ENCODE measurements around the gene GATC.

Gene GATC, protein sequence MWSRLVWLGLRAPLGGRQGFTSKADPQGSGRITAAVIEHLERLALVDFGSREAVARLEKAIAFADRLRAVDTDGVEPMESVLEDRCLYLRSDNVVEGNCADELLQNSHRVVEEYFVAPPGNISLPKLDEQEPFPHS

DNA sequence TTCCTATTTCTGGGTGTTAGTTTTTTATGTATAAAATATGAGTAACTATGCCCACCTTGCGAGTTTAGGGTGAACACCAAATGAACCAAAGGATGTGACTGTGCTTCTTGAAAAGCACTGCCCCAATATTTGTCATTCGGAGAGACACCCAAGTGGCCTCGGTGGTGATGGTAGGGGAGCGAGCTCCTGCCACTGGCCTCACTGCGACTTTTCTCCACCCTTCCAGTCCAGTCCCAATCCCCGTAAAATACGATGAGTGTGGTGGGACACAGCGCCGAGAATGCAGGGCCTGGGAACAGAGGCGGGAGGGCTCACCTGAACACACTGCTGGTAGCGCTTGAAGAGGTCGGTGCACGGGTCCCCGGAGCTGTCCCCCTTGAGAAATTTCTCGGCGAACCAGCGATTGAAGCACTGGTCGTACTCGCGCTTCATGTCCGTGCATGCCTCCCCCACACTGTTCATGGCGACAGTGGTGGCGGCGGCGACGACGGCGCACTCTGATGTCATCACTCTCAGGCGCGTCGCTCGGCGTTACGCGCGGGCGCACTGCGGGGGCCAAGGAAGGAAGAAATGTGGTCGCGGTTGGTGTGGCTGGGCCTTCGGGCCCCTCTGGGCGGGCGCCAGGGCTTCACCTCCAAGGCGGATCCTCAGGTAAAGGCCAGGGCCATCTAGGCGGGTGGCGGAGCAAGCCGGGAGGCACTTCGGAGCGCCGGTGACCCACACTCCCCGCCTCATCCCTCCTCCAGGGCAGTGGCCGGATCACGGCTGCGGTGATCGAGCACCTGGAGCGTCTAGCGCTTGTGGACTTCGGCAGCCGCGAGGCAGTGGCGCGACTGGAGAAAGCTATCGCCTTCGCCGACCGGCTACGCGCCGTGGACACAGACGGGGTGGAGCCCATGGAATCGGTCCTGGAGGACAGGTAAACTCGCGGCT lies at the start of gene GATC, which contains the start of gene TRIAP1:
Gene GATC, plus strand, starts transcription at position 534 of the 933 bp plus-strand sequence. Its CDS starts 37 bp downstream, at position 571.
Gene TRIAP1, minus strand, starts transcription at position 474 of the 933 bp plus-strand sequence. Its CDS starts 12 bp downstream, at position 462.
- no peak for DNase-seq

GRCh38 chr12:120397824-120398540 lies 48.3 kb upstream of the GATC start:
- no peak for DNase-seq

GRCh38 chr12:120399531-120399930 lies 46.7 kb upstream of the GATC start:
- DNase-seq, result no peak

DNA sequence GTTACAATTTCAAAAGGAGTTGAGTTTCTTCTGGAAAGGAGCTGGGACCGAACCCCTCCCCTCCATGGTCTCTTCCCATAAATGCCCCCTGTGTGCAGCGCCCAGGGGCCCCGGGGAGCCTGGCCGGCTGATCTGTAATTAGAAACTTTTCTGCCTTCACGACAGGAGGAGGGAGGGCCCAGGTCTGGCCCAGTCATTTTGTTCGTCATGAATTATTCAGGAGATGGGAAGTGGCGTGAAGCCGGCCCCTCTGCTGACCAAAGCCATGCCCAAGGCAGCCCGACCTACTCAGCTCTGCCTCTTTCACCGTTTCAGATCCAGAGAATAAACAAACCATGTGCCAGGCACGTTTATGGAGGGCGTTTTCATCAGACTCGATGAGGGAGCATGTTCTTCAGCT lies 44.0 kb upstream of the GATC start:
- no peak for DNase-seq

DNA sequence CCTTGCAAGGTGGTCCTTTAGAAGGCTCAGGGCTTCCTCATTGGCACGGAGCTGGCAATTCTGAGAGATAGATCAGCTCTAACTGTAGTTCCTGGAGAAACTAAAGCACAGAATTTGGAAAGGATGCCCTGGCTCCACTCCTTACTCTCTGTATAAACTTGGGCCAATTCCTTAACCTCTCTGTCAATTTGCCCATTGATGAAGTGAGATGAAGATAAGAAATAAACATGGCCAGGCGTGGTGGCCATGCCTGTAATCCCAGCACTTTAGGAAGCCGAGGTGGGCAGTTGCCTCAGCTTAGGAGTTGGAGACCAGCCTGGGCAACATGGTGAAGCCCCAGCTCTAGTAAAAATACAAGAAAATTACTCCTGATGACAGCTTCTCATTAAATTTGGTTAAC lies 42.4 kb upstream of the GATC start:
- no peak for DNase-seq

DNA sequence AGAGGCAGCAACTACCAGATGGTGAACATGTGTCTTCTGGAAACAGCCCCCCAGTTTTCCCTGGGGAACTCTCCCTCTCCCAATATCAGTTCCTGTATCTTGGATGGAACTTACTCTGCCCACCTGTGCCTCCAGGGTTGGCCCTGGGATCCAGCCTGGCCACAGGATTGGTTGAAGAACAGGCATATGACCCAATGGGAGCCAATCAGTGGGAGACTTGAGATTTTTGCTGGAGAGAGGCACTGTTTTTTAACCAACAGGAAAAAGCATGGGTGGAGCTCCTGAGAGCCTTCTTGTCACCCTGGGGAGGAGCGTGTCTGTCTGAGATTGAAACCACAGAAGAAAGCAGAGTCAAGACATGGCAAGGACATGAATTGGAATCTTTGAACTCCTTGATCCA lies 42.0 kb upstream of the GATC start:
- DNase-seq, result no peak

- no peak for DNase-seq
Measured at GRCh38 chr12:120406069-120406468, 40.2 kb upstream of the GATC start.

DNA sequence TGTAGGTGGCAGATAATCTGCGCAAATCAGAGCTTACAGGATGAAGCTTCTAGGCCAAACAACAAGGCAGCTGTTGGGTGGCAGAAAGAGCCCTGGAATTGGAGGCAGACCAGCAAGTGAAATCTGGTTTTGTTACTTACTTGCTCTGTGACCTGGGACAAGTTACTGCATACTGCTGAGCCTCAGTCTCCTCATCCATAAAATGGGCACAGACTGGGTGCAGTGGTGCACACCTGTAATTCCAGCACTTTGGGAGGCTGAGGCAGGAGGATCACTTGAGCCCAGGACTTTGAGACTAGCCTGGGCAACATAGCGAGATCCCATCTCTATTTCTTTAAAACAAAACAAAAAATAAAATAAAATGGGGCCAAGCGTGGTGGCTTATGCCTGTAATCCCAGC lies 39.7 kb upstream of the GATC start:
- DNase-seq, result no peak

DNA sequence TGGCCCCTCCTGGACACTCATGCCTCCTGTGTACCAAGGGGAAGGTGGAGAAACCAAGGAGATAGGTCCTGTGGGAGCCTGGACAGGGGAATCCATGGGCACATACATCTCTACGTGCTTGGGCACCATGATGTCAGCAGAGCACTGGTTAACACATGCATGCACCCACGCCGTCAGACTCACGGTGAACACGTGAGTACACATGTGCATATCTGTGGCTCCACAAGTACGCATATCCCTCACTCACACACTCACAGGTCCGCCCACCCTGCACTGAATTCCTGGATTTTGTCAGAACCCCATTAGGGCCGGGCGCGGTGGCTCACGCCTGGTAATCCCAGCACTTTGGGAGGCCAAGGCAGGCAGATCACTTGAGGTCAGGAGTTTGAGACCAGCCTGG lies 37.5 kb upstream of the GATC start:
- no peak for DNase-seq

- no peak for DNase-seq
Measured at GRCh38 chr12:120412421-120412820, 33.8 kb upstream of the GATC start.

DNA sequence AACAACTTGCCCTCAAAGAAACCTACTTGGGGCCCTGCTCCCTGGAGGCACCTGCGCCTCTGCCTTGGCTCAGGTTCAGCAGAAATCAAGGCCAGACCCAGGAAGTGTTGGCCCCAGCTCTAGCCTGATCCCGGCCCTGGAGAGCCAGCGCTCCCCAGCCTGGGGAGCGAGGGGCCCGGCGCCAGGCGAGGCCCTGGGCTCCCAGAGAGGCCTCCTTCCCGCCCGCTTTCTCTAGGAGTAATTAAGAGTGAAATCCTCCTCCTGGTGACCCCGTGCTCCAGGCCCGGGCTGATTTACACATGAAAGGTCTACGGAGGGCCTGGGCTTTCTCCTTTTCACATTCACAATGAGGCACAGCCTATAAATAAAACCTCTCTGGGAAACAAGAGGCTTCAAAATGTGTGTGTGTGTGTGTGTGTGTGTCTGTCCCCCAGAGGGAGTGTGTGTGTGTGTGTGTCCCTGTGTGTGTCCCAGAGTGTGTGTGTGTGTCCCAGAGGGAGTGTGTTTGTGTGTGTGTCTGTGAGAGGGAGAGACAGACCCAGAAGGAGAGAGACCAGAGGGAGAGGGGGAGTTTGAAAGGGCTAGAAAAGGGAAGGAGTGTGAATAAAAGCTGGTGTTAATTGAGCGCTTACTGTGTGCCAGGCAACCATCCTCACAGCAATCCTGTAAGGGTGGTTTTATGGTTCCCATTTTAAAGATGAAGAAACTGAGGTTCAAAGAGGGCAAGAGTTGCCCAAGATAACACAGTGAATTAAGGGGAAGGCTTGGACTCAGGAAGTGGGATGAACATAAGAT lies 32.1 kb upstream of the GATC start:
- DNase-seq, result no peak

GRCh38 chr12:120416490-120417216 lies 29.6 kb upstream of the GATC start:
- DNase-seq, result no peak

- DNase-seq, result no peak
Measured at GRCh38 chr12:120417917-120418580, 28.2 kb upstream of the GATC start.

DNA sequence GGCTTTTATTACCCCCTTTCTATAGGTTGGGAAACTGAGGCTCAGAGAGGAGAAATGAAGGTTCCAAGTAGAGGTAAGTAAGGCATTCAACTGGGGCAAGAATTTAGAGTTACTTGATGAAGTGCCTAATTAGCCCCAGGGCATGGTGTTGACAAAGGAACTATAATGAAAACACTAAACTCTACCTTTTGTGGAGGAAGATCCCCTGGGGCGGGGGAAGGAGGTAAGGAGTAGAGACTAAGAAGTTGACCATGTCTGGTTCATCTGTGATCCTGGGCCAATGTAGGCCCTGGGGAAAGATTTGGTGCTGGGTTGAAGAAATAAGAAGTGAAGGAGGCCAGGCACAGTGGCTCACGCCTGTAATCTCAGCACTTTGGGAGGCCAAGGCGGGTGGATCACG lies 24.5 kb upstream of the GATC start:
- no peak for DNase-seq

DNA sequence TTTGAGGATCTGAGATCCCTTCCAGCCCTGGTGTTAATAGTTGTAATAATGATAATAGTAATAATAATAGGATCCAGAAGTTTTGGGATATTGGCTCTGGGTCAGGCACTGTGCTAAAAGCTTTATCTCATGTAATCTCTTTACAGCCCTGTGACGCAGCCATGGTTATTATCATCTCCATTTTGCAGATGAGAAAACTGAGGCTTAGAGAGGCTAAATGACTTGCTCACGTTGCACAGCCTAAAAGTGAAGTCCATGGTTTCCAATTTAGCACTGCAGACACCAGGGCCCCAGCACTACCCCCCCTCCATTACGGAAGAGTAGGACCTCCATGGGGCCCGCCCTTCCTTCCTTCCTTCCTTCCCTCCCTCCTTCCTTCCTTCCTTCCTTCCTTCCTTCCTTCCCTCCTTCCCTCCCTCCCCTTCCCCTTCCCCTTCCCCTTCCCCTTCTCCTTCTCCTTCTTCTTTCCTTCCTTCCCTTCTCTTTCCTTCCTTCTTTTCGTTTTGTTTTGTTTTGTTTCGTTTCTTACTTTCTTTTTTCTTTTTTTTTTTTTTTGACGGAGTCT lies 23.3 kb upstream of the GATC start:
- no peak for DNase-seq

DNA sequence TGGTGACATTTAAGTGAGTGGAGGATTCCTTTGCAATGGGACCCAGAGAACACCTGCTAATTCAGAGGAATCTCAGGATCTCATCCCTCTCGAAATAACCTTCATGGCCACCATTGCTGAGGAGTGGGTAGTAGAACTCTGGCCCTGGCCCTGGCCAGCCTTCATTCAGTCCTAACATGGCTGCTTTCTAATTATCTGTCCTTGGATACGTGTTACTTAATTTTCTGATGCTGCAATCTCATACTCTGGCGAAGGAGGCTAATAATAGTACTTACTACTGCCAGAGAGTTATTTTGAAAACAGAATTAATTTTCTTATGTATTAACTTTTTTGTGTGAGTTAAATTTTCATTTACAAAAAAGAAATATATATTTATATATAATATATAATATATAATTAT lies 20.4 kb upstream of the GATC start:
- DNase-seq, result no peak

GRCh38 chr12:120428597-120429229 lies 17.5 kb upstream of the GATC start:
- no peak for DNase-seq

DNA sequence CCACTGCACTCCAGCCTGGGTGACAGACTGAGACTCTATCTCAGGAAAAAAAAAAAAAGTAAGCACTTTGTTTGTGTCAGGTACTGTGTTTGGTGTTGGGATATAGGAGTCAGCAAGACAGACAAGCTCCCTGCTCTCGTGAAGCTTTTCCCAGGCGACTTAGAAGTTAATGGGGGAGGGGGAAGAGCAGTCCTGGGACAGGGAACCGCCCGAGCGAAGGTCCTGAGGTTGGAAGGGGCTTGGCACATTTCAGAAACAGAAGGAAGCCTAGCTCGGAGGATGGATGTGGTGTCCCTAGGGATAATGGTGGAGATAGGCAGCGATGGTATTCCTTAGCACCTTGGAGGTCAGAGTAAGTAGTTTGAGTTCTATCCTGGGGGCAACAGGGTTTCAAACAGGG lies 16.9 kb upstream of the GATC start:
- DNase-seq, result no peak

DNA sequence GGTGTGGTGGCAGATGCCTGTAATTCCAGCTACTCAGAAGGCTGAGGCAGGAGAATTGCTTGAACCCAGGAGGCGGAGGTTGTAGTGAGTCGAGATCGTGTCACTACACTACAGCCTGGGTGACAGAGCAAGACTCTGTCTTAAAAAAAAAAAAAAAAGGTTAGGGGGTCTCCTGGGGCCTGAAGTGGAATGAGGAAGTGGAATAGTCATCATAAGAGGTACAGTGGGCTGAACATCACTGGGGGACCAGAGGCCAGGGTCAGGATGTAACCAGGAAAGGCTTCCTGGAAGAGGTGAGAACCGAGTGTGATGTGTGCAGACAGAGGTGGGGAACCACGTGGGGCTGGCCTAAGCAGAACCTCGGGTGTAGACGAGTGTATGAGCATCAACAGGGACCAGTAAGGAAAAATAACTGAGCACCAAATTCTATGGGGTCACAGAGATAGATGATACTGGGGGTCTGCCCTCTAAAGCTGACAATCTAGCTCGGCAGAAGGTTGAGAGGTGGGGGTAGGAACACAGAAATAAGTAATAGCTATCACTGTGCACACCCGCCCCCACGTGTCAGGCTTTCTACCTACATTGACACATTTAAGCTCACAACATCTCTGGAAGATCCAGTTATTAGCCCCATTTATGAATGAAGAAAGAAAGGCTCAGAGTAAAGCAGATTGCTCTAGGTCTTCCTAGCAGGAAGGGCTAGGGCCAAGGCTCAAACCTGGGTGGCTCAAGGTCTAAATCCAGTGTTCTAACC lies 13.3 kb upstream of the GATC start:
- no peak for DNase-seq
